HG03469 (cell line): ENCODE results near the gene IL36RN.
"Not testable (repeated sequence)": the region's sequence is repeated elsewhere in the genome, so short reads cannot be mapped to it uniquely, and the experiment has no call there.

Experiments used
- ATAC-seq: cut with Tn5 transposase; IDR thresholded peaks from one replicate; pipeline ENCODE4 v1.9.1; 2021; ENCODE audit warnings: mild to moderate bottlenecking, moderate library complexity, moderate number of reproducible peaks; ENCODE audit not compliant: unreplicated experiment

Gene IL36RN

DNA sequence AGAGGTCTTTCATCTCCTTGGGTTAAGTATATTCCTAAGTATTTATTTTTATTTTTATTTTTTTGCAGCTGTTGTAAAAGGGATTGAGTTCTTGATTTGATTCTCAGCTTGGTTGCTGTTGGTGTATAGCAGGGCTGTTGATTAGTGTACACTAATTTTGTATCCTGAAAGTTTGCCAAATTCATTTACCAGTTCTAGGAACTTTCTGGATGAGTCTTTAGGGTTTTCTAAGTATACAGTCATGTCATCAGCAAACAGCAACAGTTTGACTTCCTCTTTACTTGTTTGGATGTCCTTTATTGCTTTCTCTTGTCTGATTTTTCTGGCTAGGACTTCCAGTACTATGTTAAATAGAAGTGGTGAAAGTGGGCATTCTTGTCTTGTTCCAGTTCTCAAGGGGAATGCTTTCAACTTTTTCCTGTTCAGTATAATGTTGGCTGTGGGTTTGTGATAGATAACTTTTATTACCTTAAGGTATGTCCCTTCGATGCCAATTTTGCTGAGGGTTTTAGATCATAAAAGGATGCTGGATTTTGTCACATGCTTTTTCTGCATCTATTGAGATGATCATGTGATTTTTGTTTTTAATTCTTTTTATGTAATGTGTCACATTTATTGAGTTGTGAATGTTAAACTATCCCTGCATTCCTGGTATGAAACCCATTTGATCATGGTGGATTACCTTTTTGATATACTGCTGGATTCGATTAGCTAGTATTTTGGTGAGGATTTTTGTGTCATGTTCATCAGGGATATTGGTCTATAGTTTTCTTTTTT lies 38.0 kb downstream of the IL36RN start:
- not testable (repeated sequence) for ATAC-seq

DNA sequence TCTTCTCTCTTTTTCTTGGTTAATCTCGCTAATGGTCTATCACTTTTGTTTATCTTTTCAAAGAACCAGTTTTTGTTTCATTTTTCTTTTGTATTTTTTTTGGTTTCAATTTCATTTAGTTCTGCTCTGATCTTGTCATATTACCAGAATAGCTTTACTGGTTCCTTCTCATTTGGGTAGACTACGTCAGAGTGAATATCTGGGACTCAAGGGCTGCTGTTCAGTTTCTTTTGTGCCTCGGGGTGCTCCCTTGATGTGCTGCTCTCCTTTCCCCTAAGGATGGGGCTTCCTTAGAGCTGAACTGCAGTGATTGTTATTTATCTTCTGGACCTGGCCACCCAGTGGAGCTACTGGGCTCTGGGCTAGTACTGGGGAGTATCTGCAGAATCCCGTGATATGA lies 39.0 kb downstream of the IL36RN start:
- no peak for ATAC-seq

DNA sequence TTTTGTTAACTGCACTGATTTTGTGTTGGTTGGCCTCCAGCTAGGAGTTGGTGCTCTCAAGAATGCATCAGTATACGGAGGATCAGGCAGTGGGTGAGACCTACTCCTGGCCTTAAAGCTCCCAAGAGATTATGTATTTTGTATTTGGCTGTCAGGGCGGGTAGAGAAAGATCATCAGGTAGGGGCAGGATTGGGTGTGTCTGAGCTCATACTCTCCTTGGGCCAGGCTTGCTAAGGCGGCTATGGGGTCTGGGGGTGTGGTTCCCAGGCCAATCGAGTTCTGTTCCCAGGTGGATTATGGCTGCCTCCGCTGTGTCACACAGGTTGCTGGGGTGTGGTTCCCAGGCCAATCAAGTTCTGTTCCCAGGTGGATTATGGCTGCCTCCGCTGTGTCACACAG lies 39.5 kb downstream of the IL36RN start:
- ATAC-seq: no peak

DNA sequence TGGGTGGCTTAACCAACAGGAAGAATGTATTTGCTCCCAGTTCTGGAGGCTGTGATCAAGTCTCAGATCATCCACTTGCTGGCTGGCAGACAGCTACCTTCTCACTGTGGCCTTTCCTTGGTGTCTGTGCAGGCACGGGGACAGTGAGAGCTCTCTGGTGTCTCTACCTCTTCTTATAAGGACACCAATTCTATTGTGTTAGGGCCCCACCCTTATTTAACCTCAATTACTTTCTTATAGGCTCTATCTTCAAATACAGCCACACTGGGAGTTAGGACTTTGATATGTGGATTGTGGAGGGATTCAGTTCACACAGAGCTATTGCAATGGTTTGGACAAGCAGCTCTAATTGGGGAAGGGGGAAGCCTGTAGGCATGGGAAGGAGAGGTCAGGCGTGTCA lies 43.1 kb downstream of the IL36RN start:
- ATAC-seq: no peak

DNA sequence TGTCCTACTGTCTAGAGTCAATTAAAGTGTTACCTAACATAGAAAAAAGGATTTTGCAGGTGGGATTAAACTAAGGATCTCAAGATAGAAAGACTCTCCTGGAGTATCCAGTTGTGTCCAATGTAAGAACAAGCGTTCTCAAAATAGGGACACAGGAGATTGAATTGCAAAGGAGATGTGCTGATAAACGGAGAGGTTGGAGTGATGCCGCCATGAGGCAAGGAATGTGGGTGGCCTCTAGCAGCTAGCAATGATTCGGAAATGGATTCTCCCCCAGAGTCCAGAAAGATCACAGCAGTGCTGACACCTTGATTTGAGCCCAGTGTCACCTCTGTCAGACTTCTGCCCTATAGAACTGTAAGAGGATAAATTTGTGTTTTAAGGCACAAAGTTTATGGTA lies 44.3 kb downstream of the IL36RN start:
- ATAC-seq: no peak

DNA sequence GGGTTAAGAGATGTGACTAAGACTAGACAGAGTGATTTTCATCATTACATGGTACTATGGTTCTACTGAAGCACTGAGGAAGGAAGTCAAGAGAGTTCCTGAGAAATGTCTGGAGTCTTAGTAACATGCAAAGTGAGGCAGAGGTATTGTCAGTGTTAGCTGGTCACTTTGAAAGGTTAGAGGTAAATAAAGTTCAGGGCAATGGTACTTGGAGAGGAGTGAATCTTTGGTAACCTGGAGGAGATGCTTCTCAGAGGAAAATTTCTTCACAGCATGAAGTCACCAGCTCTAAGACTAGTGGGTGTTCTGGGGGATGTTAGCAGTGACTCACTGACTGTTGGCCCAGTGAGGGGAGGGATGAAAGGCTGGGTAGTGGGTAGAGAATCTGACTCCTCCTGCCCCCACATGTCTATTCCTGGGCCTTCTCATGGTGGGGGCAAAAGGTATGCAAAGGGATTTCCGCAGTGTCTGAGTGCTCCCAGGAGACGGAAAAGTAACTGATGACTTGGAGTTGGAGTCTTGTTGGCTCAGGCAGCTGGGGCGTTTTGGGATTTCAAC lies 45.1 kb downstream of the IL36RN start:
- no peak for ATAC-seq

DNA sequence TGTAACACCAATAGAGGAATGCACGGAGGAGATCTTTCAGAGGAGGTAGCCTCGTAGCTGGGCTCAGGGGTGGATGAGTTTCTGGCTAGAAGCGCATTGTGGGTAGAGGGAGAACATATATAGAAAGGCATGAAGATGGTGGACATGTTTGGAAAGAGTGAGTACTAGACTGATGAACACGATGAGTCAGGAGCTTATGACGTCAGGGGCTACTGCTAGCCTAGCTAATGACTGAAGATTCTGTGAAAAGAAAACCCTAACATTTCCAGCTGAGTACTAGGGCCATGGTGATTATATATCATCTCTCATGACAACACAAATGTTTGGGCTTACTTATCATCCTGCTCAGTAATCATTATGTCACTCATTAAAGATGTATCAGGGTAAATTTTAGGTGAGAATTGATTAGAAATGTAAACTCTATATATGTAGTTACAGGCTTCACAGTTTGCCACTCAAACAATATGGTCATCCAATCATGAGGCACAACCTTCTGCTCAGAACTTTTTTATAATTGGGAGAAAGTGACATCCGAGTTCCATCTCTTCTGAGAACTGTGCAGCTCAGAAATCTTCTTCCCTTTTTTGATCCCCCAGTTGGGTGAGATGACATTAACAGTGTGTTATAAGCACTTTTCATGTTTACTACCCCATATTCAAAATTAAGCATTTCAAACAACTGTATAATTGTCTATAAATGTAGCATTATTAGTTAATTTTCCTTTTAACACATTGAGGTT lies 46.2 kb downstream of the IL36RN start:
- ATAC-seq: no peak

DNA sequence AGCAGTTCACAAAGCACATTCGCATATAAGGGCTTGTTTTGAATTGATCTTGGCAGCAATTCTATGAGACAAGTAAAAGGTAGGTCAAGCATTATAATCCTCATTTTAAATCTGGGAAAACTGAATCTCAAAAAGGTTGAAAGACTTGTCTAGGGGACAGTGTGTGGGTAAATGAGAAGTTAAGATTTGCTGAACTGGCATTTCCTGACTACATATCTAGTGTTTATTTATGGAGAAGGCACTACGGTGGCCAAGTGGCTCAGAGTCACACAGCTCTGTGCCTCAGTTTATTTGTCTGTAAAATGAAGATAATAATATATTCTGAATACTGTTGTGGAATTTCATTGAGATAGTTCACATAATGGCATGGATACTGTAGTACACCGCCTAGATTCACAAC lies 52.1 kb downstream of the IL36RN start:
- ATAC-seq: no peak

DNA sequence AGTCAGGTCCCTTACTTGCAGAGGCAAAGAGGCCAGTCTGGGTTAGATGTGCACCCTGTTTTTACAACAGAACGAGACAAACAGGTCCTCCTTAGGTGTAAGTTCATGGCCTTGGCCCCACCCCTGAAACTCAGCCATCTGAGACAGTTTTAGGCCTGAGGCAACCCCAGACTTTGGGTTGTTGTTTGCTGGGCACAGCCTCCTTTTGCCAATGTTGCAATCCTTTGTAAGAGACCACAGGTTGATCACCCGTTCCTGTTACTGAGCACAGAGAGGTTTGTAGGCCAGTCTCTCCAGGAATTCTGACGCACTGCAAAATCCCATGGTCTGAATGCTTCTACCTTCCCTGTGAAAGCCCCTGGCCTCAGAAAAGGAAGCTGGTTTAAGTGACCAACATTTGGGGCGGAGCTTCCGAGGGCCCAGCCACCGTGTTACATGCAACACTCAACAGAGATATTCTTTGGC lies 52.9 kb downstream of the IL36RN start:
- ATAC-seq: no peak

DNA sequence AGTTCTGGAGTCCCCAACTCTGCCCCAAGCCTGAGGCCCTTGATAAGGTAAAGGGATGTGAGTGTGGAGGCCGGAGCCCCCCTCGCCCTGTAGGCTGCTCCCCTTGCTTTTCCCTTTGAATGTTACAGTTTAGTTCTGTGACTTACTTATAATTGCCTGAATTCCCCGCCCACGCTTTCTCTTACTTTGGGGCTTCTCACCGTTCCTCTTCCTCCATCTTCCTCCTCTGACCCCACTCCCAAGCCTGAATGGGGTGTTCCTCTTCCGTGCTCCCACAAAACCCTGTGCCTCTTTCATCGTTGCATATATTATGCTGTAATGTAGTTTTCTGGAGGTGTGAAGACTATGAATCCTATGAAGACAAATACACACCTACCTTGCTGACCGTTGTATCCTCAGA lies 53.4 kb downstream of the IL36RN start:
- ATAC-seq: no peak

DNA sequence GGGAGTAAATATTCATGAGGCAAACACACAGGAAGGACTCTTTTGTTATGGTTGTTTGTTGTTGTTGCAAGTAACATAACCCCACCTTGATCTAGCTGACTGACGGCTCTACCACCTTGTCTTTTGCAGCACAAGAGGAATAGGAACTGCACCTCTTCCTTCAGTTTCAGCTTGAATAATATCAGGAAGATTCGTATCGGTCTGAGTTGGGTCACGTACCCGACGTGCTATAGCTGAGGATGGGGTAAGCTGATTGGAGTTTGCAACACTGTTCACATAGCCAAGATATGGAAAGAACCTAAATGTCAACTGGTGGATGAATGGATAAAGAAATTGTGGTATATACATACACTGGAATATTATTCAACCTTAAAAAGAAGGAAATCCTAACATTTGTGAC lies 53.9 kb downstream of the IL36RN start:
- ATAC-seq: no peak

DNA sequence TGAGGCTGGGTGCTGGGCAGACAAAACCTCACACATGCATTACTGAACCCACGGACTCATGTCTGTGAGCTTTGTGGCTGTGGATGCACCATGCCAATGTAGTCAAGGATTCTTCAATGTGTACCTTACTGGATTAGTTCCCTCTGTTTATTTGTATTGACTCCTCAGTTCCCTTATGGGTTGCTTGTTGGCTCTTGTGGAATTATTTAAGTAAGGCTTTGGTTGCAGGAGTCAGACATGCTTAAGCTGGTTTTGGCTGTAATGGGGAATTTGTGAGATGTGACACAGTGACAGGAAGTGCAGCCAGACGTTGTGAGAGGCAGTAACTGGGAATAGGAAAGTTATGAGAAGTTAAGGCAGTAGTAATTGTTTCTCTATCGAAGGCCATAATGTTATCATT lies 54.8 kb downstream of the IL36RN start:
- no peak for ATAC-seq
